ENCODE data around the gene CES2.
"Not testable (repeated sequence)": the region's sequence is repeated elsewhere in the genome, so short reads cannot be mapped to it uniquely, and the experiment has no call there.

CES2 gene

DNA sequence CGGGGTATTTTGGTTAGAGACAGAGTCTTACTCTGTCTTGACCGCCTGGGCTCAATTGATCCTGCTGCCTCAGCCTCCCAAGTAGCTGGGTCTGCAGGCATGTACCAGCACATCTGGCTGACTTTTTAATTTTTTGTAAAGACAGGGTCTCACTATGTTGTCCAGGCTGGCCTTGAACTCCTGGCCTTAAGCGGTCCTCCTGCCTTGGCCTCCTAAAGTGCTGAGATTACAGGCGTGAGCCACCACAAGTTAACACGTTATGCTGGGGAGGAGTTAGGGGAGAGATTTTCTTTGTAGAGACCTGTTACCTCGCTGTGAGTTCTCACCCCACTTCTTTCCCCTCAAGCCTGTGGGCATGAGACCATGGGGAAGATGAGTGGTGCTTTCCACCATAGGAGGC lies 51.2 kb downstream of the CES2 start:
- DNase-seq: no peak

DNA sequence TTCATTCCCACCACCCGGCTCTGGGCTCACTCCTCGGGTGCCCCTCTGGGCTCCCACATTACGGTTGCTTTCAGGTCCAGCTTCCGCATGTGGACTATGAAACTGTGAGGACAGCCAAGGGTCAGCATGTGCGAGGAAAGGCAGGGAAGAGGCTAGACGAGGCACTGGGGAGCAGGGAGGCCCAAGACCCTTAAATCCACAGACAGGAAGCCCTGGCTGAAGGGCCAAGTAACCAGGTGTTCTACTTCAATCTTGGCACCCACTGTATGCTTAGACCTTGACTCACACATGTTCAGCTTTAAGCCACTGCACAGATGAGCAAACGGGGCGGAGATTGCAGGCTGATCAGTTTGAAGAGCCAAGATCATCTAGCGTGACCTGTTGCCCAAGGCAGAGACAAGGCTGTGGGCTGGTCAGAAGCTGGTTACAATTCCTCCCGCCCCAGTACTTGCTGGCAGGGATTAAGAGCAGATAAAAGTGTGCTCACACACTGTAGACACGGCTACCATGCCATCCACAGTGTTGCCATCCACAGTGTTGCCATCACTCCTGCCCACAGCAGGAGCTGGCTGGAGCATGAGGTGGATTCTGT lies 53.0 kb downstream of the CES2 start, which contains the start of gene CES4A:
Gene CES4A, plus strand, starts transcription at position 393 of the 592 bp plus-strand sequence. Its CDS starts 184 bp downstream, at position 577.
- DNase-seq: no peak

DNA sequence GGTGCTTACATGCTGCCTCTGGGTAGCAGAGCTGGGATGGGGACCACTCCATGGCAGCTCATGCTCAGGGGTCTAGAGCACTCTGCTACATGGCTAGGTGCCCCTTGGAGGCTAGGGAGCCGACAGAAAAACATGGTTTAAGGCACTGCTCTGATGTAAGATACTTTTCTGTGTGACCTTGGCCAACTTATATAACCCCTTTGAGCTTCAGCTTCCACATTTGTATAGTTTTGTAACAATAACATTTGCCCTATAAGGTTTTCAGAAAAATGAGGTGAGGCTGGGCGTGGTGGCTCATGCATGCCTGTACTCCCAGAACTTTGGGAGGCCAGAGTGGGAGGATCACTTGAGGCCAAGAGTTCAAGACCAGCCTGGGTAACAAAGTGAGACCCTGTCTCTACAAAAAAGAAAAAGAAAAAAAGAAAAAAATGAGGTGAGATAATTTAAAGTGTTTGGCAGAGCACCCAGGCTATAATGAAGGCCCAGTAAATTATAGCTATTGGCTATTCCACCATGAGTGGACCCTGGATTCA lies 56.3 kb downstream of the CES2 start:
- no peak for DNase-seq

DNA sequence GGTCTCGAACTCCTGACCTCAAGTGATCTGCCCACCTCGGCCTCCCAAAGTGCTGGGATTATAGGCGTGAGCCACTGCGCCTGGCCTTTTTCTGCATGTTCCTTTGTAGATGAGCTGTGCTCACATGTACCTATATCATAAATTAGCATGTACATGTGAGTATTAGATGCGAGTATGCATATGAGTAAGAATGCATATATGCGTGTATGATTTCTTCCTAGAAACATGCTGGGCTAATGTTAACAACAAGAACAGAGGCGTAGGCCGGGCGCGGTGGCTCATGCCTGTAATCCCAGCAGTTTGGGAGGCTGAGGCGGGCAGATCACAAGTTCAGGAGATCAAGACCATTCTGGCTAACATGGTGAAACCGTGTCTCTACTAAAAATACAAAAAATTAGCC lies 58.2 kb downstream of the CES2 start:
- DNase-seq: not testable (repeated sequence)
